KBM-7 (cell line): ENCODE results near the gene VEGFD.

Experiments
- DNase-seq: peaks from one replicate; pipeline ENCODE4 v3.0.0-alpha.2; 2015
- in situ Hi-C: fragments of 300-500 bp; cut with MboI; formaldehyde crosslinking; loops from 2 replicates; pipeline ENCODE4 v1.14.3; 2020; ENCODE audit warnings: low sequenced_read_pairs, low pct_unique_long_range_greater_than_20kb, mixed read lengths

Gene VEGFD, protein sequence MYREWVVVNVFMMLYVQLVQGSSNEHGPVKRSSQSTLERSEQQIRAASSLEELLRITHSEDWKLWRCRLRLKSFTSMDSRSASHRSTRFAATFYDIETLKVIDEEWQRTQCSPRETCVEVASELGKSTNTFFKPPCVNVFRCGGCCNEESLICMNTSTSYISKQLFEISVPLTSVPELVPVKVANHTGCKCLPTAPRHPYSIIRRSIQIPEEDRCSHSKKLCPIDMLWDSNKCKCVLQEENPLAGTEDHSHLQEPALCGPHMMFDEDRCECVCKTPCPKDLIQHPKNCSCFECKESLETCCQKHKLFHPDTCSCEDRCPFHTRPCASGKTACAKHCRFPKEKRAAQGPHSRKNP

GRCh38 chrX:15384304-15384703 lies at the start of gene VEGFD:
TSS of gene VEGFD (minus strand) at chrX:15384413. CDS start at chrX:15383946, 467 bp downstream.
- DNase-seq: no peak
- in situ Hi-C loops: no loop called here

DNA sequence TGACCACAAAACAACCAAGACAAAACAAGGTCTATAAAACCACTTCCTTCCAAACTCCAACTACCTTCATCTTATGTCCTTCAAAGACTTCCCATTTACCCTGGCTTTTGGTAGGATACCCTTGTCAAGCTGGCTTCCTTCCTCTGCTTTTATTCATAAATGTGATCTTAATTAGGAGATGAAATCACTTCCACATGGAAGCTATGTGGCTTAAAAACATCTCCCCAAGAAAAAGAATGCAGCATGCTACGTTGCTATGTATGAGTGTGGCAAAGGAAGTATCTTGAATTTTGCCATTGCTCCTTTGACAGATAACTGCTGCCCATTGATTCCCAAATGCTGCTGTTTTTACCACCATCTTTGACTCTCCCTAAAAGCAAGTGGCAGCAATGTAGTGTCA lies 46.4 kb upstream of the VEGFD start:
- in situ Hi-C loops: no loop called here
- DNase-seq: peak; percentile 35

DNA sequence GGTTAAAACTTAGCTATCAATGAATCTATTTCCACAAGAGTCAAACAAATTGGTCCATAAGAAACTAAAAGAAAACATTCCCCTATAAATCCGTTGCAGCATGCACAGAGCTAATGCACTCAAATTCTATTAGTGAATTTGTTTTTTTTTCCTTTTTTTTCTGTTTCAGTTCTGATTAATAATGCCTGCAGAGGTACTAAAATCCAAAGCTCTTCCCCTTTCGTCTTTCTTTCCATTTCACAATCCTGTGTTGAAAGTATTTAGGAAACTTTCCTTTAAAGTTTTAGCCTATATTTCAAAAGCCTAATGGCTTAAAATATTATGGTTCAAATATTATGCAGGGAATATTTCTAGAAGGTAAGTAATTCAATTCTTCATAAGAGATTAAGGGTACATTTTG lies 45.9 kb upstream of the VEGFD start:
- in situ Hi-C loops: no loop called here
- DNase-seq: no peak

GRCh38 chrX:15425024-15425423 lies 40.8 kb upstream of the VEGFD start:
- in situ Hi-C loops: no loop called here
- DNase-seq: no peak

DNA sequence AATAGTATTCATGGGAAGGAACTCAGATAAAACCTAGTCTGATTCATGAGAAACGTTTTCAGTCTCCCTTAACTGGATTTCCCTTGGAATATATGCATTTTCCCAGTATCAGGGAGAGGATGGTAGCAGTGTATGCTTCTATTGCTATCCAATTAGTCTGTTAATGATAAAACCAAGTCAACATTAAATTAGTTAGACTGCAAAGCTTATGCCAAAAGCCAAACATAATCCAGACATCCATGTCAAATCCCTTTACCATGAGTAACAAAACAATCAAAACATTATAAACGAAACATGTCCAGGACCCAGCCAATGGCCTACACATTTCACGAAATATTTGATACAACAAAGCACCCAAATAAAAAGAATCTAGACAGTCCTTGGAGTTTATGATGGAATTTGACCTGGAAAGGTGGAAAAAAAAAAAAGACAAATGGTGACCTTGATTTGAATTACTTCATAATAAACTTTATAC lies 34.5 kb upstream of the VEGFD start:
- in situ Hi-C loops: no loop called here
- no peak for DNase-seq

- in situ Hi-C loops: no loop called here
- no peak for DNase-seq
These were observed 34.0 kb upstream of the VEGFD start for GRCh38 chrX:15418041-15418706.

- DNase-seq: peak; percentile 12
- in situ Hi-C loops: no loop called here
These were observed 32.1 kb upstream of the VEGFD start for GRCh38 chrX:15416133-15416993.

DNA sequence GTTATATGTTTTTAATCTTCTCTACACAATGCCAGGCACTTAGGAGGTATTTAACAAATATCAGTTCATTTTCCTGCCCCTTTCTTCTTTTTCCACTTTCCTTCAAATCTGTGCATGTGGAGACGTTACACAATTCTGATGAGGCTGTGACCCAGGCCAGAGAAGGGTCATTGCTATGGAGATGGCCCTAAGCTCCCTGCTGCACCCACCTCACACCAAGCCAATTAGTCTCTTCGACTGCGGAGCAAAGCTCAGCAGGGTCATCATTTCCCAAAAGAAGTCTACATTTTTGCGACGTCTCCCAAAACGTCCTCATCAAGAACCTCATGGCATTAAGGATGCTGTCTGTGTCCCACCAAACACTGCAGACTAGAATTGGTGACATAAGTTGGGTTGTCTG lies 28.9 kb upstream of the VEGFD start:
- DNase-seq: no peak
- in situ Hi-C loops: no loop called here

- DNase-seq: no peak
- in situ Hi-C loops: no loop called here
These were observed 26.7 kb upstream of the VEGFD start for GRCh38 chrX:15410947-15411346.

DNA sequence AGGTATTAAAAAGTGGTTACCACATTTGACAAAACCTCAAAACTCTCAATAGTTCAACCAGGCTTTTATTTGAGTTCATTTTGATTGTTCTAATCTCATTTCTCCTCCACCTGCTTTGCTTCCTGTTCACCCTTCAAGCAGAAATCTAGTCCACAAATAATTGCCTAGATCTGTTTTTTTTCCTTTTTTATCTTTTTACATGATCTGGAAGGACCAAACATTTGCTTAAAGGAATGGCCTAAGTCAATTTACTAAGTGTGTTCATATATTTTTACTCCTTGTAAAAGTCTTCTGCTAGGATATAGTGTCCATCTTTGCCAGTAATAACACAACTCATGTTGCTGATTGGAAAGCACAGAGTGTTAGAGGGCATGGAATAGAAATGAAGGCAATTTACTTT lies 26.2 kb upstream of the VEGFD start:
- in situ Hi-C loops: no loop called here

DNA sequence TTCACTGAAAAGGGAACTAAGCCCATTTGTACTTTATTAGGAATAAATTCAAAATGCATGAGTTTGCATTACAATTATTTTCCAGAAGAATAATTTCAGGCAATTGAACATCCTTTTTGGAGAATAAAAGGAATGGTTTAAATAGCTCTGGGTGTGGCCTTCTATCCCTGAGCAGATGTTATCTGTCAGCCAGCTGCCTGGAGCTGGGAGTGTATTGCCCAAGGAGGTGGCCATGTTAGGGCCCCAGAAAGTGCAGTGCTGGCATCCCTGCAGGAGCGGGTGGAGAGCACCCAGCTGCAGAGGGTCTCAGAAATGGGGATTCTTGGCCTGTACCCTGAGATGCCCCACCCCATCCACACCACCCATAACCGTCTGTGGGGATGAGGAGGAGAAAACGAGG lies 21.6 kb upstream of the VEGFD start:
- no peak for DNase-seq
- in situ Hi-C loops: no loop called here

More for the DNA sequence above, 26.2 kb upstream of the VEGFD start:
- no peak for DNase-seq

- DNase-seq: peak; percentile 73
- in situ Hi-C loops: no loop called here
These were observed 20.3 kb upstream of the VEGFD start for GRCh38 chrX:15404401-15405096.

DNA sequence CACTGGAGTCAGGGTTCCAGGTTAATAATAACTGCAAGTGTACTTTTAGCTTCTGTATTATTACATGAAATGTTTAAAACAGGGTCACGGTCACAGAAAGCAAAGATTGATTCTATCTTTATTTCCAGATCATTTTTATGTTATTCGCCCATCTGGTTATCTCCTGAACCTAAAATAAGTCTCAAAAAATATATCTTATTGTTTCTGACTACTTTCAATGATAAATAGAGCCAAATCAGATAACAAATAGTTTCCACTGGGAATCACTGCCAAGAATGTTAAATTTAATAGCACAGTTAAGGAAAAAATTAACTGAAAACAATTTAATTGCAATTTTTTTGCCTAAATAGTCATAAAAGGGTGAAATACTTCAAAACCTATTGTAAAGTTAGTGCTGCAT lies 17.2 kb upstream of the VEGFD start:
- in situ Hi-C loops: no loop called here
- no peak for DNase-seq

GRCh38 chrX:15399962-15400391 lies 15.8 kb upstream of the VEGFD start:
- in situ Hi-C loops: no loop called here
- no peak for DNase-seq

GRCh38 chrX:15398874-15399273 lies 14.7 kb upstream of the VEGFD start:
- in situ Hi-C loops: no loop called here
- no peak for DNase-seq

DNA sequence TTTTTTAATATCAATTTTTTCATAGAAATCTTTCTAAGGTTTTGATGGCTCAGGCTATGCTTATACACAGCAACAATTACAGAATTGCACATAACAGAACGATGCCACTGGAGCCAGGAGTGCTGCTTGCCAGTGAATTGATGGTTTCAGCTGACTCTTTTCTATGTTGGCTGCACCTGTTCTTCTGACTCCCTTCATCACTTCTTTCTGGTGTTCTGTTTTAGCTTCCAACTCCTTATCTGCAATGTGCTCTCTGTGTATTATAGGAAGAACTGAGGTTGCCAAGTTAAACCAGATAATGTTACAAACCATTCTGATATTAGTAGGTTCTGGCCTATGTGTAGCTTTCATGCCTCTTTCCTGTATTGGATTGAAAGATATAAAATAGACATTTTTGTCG lies 11.6 kb upstream of the VEGFD start:
- DNase-seq: no peak
- in situ Hi-C loops: no loop called here

- in situ Hi-C loops: no loop called here
- no peak for DNase-seq
These were observed 7.6 kb upstream of the VEGFD start for GRCh38 chrX:15391850-15392249.

- DNase-seq: peak; percentile 31
- in situ Hi-C loops: no loop called here
These were observed 1.4 kb downstream of the VEGFD start for GRCh38 chrX:15382813-15383212.

- no peak for DNase-seq
- in situ Hi-C loops: no loop called here
These were observed 7.3 kb downstream of the VEGFD start for GRCh38 chrX:15376956-15377355.
